ENCODE results near the gene HTR6.

GRCh38 chr1:19706136-19706535 lies 41.5 kb downstream of the HTR6 start:
- TF ChIP-seq CTCF (IDR thresholded peaks at IDR 0.05) (no peak), POLR2A (IDR thresholded peaks at IDR 0.05) (no peak)

All from uterus (tissue), 2 donors.